GM12878 (cell line): ENCODE measurements around the gene SPEG. TPM values are rescaled to one million over a fixed set of nuclear protein-coding genes. Genes with fewer than 3 reads are reported as not detected.

Source experiments
- ATAC-seq: fragments of 200-7000 bp; cut with Tn5 transposase; 3 replicates; pipeline ENCODE4 v1.9.1; 2020; ENCODE audit warnings: mild to moderate bottlenecking, moderate library complexity
- BruUV-seq: library from RNA; stranded (reverse); fragments of 400-500 nt; replicated peaks from 2 replicates; lab custom pipeline; 2021; lab: Mats Ljungman, UMichigan
- CTCF ChIA-PET: fragments of 300-600 bp; sonication (Branson Sonifier 250); formaldehyde crosslinking; extraction: SDS; loops from one replicate; lab custom pipeline; 2021; ENCODE audit warnings: inconsistent platforms; lab: Yijun Ruan, JAX
- POLR2A ChIA-PET: fragments of 350-600 bp; formaldehyde crosslinking; extraction: SDS; loops from one replicate; lab custom pipeline; 2021; ENCODE audit warnings: inconsistent platforms; lab: Charles Lee
- RAD21 ChIA-PET: fragments of 300-600 bp; sonication (Branson Sonifier 250); formaldehyde crosslinking; loops from one replicate; lab custom pipeline; 2023; ENCODE audit warnings: antibody characterized with exemption; ENCODE audit not compliant: unreplicated experiment; lab: Charles Lee
- SMC1A ChIA-PET: fragments of 300-600 bp; sonication (Branson Sonifier 250); formaldehyde crosslinking; loops from one replicate; lab custom pipeline; 2023; ENCODE audit not compliant: unreplicated experiment, uncharacterized antibody; lab: Charles Lee
- DNase-seq: peaks from one replicate; pipeline ENCODE4 v3.0.0-alpha.2; 2011; ENCODE audit warnings: low read depth, low spot score
- FAIRE-seq: peaks from 3 replicates; lab custom pipeline; 2011; peaks lifted over from hg19 to GRCh38; lab: Jason Lieb, UNC
- H2AFZ ChIP-seq: 2 replicates; pipeline ENCODE4 v1.6.0; 2011; ENCODE audit warnings: low read depth, low read length, control low read depth; ENCODE audit not compliant: control insufficient read depth
- H3K27ac ChIP-seq: 2 replicates; pipeline ENCODE4 v1.5.1; 2011; ENCODE audit warnings: control low read depth; ENCODE audit not compliant: control insufficient read depth, insufficient read depth
- H3K27me3 ChIP-seq, 2 experiments: replicated peaks in 1 of 2; 2 replicates each; pipeline versions ENCODE4 v1.6.0 to v1.6.1; 2011; ENCODE audit warnings: low read length in 1 of 2; ENCODE audit not compliant: control insufficient read depth in 2 of 2, insufficient read depth in 2 of 2
- H3K36me3 ChIP-seq, 2 experiments: 2 replicates each; pipeline ENCODE4 v1.5.1; 2011; ENCODE audit warnings: low read length in 1 of 2; ENCODE audit not compliant: control insufficient read depth in 2 of 2, insufficient read depth in 2 of 2
- H3K4me1 ChIP-seq: 2 replicates; pipeline ENCODE4 v1.6.1; 2011; ENCODE audit warnings: mild to moderate bottlenecking, low read length, moderate library complexity, mixed read lengths; ENCODE audit not compliant: control insufficient read depth, insufficient read depth
- H3K4me2 ChIP-seq: 2 replicates; pipeline ENCODE4 v1.6.0; 2011; ENCODE audit warnings: control low read depth; ENCODE audit not compliant: control insufficient read depth, insufficient read depth
- H3K4me3 ChIP-seq: fragments of 200-600 bp; sonication (generic); 2 replicates; pipeline ENCODE4 v1.5.1; 2016
- H3K79me2 ChIP-seq: 2 replicates; pipeline ENCODE4 v1.6.0; 2011; ENCODE audit warnings: low read length; ENCODE audit not compliant: control insufficient read depth, insufficient read depth
- H3K9ac ChIP-seq: 2 replicates; pipeline ENCODE4 v1.8.0; 2011; ENCODE audit warnings: low read length, control low read depth, mixed read lengths; ENCODE audit not compliant: control insufficient read depth, insufficient read depth
- H3K9me3 ChIP-seq: replicated peaks from 3 replicates; pipeline ENCODE4 v1.5.1; 2011; ENCODE audit warnings: mild to moderate bottlenecking, low read length; ENCODE audit not compliant: control insufficient read depth, insufficient read depth
- H4K20me1 ChIP-seq: 2 replicates; pipeline ENCODE4 v1.6.0; 2011; ENCODE audit not compliant: control insufficient read depth, insufficient read depth
- HDAC2 ChIP-seq: fragments of 200-600 bp; sonication (generic); IDR thresholded peaks from 2 replicates; pipeline ENCODE4 v1.6.1; 2017
- KAT2A ChIP-seq: conservative IDR thresholded peaks from 2 replicates; pipeline ENCODE4 v1.6.1; 2011; ENCODE audit warnings: low read depth, low read length; ENCODE audit not compliant: control insufficient read depth
- NBN ChIP-seq: fragments of 450-650 bp; IDR thresholded peaks from 2 replicates; pipeline ENCODE4 v1.6.1; 2016
- NR2C2 ChIP-seq: IDR thresholded peaks from 2 replicates; pipeline ENCODE4 v1.6.1; 2011; ENCODE audit warnings: borderline replicate concordance, low read depth; ENCODE audit not compliant: control insufficient read depth, insufficient read length
- RELA ChIP-seq: fragments of 450-650 bp; IDR thresholded peaks from 2 replicates; pipeline ENCODE4 v1.8.0; 2014; ENCODE audit warnings: borderline replicate concordance; ENCODE audit not compliant: partially characterized antibody
- SMARCA5 ChIP-seq: fragments of 450-650 bp; IDR thresholded peaks from 2 replicates; pipeline ENCODE4 v1.6.1; 2017; ENCODE audit warnings: mild to moderate bottlenecking
- WRNIP1 ChIP-seq: IDR thresholded peaks from 2 replicates; pipeline ENCODE4 v1.6.1; 2011; ENCODE audit warnings: low read depth, low read length, improper control_type of control experiment, borderline replicate concordance
- YY1 ChIP-seq: IDR thresholded peaks from 2 replicates; pipeline ENCODE4 v1.6.1; 2011; ENCODE audit warnings: low read depth, mild to moderate bottlenecking, low read length
- ZBTB33 ChIP-seq: fragments of 450-650 bp; IDR thresholded peaks from 2 replicates; pipeline ENCODE4 v1.6.1; 2017; ENCODE audit warnings: mild to moderate bottlenecking
- WGBS: methylation state at CpG from one replicate; pipeline ENCODE4 v1.1.6; 2016; ENCODE audit warnings: low lambda C conversion rate; ENCODE audit not compliant: insufficient replicate concordance, insufficient coverage; ENCODE audit errors: missing lambda C conversion rate; 5-methylcytosine and 5-hydroxymethylcytosine counted together
- in situ Hi-C: fragments of 300-500 bp; cut with MboI; formaldehyde crosslinking; loops from 9 replicates; pipeline ENCODE4 v1.14.3; 2018; ENCODE audit warnings: mixed read lengths
- intact Hi-C: fragments of 100-400 bp; cut with micrococcal nuclease; formaldehyde crosslinking; loops from one replicate; pipeline ENCODE4 v1.14.2; 2022; ENCODE audit not compliant: unreplicated experiment
- polyA plus RNA-seq, 11 experiments: library from polyadenylated mRNA; depleted of rRNA in 4 of 11; unstranded in 6 of 11; stranded (reverse) in 5 of 11; fragments of >200 nt; fragmentation: Nextera tagmentation in 4 of 11; fragmentation: Illumina TruSeq in 1 of 11; extraction: Ambion mirVana in 4 of 11; extraction: Trizol in 1 of 11; gene quantifications; 1 replicate in 1 of 11; 2 replicates in 10 of 11; pipeline versions ENCODE4 v1.2.1 to v1.2.3, GENCODE V29; 2011 to 2016; ENCODE audit warnings: inconsistent platforms in 2 of 11, missing spikeins in 2 of 11, low read depth in 1 of 11
- total RNA-seq, 4 experiments: library from RNA; depleted of rRNA in 3 of 4; stranded (reverse); fragments of >200 nt in 3 of 4; fragmentation: Illumina TruSeq in 1 of 4; extraction: Trizol in 1 of 4; gene quantifications; 2 replicates each; pipeline versions ENCODE4 v1.2.1 to v1.2.3, GENCODE V29; 2013 to 2021
- TF ChIP-seq, protein P1 (sequence below): IDR thresholded peaks from 2 replicates; pipeline ENCODE4 v1.6.1; 2012; ENCODE audit warnings: improper control_type of control experiment, low read depth, low read length; ENCODE audit not compliant: insufficient replicate concordance
- TF ChIP-seq, protein P2 (sequence below): IDR thresholded peaks from 2 replicates; pipeline ENCODE4 v1.6.1; 2011; ENCODE audit warnings: low read depth, mild to moderate bottlenecking, low read length, moderate library complexity, borderline replicate concordance; ENCODE audit errors: extremely low read depth
- TF ChIP-seq, protein P3 (sequence below): IDR thresholded peaks from 2 replicates; pipeline ENCODE4 v1.6.1; 2012; ENCODE audit warnings: low read depth, low read length, improper control_type of control experiment
- TF ChIP-seq, protein P4 (sequence below): fragments of 450-650 bp; IDR thresholded peaks from 2 replicates; pipeline ENCODE4 v1.6.1; 2017; ENCODE audit warnings: antibody characterized with exemption, mild to moderate bottlenecking, moderate library complexity

Gene SPEG
- total and polyA plus RNA-seq, 10 of the 15 experiments (the other 5 are each of a cell fraction or from before 2014, with no cell fraction given): 0.03 to 0.28 TPM; not detected in 8

GRCh38 chr2:219448099-219448775, 13.6 kb downstream of the SPEG start:
- no peak for DNase-seq
- H3K9me3 ChIP-seq: no peaks in the 10 kb centered on the region
- ChIA-PET CTCF (no interaction called here), POLR2A (no interaction called here), SMC1A (no interaction called here), RAD21 (no interaction called here)
- no peak for ATAC-seq
- no peak overlapping the region for H2AFZ ChIP-seq
- no peaks in the 10 kb centered on the region for H3K36me3 ChIP-seq
- no TSS peak for BruUV-seq
- in situ Hi-C loops (no loop called here), intact Hi-C loops (no loop called here)
- H3K27me3 ChIP-seq: peaks cover 6 to 12% of the 10 kb centered on the region in 2 experiments; a peak in 3 of 4 replicates
- H4K20me1 ChIP-seq: no peaks in the 10 kb centered on the region
- H3K79me2 ChIP-seq: no peaks in the 10 kb centered on the region
- no peaks in the 10 kb centered on the region for H3K4me1 ChIP-seq
- FAIRE-seq: no peak
- no peak overlapping the region for H3K4me2 ChIP-seq
- H3K4me3 ChIP-seq: no peak overlapping the region
- WGBS: 49% methylated on average over 51 of the region's 88 CpGs
- H3K27ac ChIP-seq: no peak overlapping the region
- H3K9ac ChIP-seq: no peak overlapping the region
- TF ChIP-seq KAT2A (no peak), YY1 (no peak), SMARCA5 (no peak), NR2C2 (no peak), RELA (no peak), ZBTB33 (no peak), NBN (no peak), HDAC2 (no peak), WRNIP1 (no peak)
- TF ChIP-seq, protein P1, sequence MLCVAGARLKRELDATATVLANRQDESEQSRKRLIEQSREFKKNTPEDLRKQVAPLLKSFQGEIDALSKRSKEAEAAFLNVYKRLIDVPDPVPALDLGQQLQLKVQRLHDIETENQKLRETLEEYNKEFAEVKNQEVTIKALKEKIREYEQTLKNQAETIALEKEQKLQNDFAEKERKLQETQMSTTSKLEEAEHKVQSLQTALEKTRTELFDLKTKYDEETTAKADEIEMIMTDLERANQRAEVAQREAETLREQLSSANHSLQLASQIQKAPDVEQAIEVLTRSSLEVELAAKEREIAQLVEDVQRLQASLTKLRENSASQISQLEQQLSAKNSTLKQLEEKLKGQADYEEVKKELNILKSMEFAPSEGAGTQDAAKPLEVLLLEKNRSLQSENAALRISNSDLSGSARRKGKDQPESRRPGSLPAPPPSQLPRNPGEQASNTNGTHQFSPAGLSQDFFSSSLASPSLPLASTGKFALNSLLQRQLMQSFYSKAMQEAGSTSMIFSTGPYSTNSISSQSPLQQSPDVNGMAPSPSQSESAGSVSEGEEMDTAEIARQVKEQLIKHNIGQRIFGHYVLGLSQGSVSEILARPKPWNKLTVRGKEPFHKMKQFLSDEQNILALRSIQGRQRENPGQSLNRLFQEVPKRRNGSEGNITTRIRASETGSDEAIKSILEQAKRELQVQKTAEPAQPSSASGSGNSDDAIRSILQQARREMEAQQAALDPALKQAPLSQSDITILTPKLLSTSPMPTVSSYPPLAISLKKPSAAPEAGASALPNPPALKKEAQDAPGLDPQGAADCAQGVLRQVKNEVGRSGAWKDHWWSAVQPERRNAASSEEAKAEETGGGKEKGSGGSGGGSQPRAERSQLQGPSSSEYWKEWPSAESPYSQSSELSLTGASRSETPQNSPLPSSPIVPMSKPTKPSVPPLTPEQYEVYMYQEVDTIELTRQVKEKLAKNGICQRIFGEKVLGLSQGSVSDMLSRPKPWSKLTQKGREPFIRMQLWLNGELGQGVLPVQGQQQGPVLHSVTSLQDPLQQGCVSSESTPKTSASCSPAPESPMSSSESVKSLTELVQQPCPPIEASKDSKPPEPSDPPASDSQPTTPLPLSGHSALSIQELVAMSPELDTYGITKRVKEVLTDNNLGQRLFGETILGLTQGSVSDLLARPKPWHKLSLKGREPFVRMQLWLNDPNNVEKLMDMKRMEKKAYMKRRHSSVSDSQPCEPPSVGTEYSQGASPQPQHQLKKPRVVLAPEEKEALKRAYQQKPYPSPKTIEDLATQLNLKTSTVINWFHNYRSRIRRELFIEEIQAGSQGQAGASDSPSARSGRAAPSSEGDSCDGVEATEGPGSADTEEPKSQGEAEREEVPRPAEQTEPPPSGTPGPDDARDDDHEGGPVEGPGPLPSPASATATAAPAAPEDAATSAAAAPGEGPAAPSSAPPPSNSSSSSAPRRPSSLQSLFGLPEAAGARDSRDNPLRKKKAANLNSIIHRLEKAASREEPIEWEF: no peak
- TF ChIP-seq, protein P2, sequence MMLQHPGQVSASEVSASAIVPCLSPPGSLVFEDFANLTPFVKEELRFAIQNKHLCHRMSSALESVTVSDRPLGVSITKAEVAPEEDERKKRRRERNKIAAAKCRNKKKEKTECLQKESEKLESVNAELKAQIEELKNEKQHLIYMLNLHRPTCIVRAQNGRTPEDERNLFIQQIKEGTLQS: no peak
- TF ChIP-seq, protein P3, sequence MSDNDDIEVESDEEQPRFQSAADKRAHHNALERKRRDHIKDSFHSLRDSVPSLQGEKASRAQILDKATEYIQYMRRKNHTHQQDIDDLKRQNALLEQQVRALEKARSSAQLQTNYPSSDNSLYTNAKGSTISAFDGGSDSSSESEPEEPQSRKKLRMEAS: no peak
- TF ChIP-seq, protein P4, sequence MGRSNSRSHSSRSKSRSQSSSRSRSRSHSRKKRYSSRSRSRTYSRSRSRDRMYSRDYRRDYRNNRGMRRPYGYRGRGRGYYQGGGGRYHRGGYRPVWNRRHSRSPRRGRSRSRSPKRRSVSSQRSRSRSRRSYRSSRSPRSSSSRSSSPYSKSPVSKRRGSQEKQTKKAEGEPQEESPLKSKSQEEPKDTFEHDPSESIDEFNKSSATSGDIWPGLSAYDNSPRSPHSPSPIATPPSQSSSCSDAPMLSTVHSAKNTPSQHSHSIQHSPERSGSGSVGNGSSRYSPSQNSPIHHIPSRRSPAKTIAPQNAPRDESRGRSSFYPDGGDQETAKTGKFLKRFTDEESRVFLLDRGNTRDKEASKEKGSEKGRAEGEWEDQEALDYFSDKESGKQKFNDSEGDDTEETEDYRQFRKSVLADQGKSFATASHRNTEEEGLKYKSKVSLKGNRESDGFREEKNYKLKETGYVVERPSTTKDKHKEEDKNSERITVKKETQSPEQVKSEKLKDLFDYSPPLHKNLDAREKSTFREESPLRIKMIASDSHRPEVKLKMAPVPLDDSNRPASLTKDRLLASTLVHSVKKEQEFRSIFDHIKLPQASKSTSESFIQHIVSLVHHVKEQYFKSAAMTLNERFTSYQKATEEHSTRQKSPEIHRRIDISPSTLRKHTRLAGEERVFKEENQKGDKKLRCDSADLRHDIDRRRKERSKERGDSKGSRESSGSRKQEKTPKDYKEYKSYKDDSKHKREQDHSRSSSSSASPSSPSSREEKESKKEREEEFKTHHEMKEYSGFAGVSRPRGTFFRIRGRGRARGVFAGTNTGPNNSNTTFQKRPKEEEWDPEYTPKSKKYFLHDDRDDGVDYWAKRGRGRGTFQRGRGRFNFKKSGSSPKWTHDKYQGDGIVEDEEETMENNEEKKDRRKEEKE: no peak
